AG08395 (cell line): ENCODE data around the gene PCYOX1L.
"Not testable (repeated sequence)": the region's sequence is repeated elsewhere in the genome, so short reads cannot be mapped to it uniquely, and the experiment has no call there.

Experiments
- DNase-seq: peaks from one replicate; pipeline ENCODE4 v3.0.0; 2012; ENCODE audit warnings: mixed read lengths, low spot score

The PCYOX1L gene

GRCh38 chr5:149387081-149387631, 29.3 kb downstream of the PCYOX1L start:
- DNase-seq, result peak; percentile 43

- DNase-seq, result peak; percentile 33
Measured at GRCh38 chr5:149387982-149388381, 30.1 kb downstream of the PCYOX1L start.

GRCh38 chr5:149388498-149389190, 30.8 kb downstream of the PCYOX1L start:
- no peak for DNase-seq

DNA sequence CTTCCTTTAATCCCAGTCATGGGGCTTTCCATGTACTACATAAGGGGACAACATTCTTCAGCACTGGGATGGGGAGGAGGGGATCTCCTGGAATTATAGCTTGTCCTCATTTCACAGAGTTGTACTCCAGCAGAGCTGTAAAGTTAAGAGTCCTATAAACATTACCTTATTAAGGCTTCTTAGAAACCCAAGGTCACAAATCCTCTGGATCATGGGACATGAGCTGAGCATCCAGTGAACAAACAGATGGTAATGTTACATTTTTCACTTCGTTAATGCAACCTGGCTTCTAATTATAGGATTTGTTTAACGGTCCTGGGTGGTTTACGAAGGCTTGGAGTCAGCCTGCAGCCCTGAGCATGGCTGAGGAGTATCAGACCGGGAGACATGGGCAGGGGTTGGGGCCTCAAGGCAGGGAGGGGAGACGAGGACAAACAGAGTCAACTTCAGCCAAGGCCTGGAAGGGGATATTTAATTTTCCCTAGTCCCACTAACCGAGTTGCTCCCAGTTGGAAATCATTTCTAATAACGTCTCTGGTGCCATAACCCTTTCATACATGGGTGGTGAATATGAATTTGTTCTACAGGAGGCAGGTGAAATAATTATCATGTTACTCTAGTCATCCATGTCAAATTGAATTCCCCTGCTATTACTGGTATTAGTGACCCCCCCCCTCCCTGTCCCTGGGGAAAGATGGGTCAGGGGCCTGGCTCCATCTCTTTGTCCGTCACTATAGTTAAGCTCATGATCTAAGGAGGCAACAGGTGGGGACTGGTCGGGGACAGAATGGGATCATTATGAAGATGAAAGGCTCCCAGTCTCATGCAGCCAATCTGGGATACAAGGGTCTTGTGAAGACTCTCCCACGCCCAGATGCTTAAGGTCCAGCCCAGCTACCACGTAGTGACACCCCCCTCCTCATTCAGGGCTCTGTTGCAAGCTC, 32.0 kb downstream of the PCYOX1L start:
- DNase-seq, result no peak

- not testable (repeated sequence) for DNase-seq
Measured at GRCh38 chr5:149391076-149391475, 33.2 kb downstream of the PCYOX1L start.

GRCh38 chr5:149391524-149391923, 33.7 kb downstream of the PCYOX1L start:
- DNase-seq, result no peak

GRCh38 chr5:149392718-149393117, 34.9 kb downstream of the PCYOX1L start:
- DNase-seq, result no peak

GRCh38 chr5:149394996-149395395, 37.1 kb downstream of the PCYOX1L start:
- not testable (repeated sequence) for DNase-seq

DNA sequence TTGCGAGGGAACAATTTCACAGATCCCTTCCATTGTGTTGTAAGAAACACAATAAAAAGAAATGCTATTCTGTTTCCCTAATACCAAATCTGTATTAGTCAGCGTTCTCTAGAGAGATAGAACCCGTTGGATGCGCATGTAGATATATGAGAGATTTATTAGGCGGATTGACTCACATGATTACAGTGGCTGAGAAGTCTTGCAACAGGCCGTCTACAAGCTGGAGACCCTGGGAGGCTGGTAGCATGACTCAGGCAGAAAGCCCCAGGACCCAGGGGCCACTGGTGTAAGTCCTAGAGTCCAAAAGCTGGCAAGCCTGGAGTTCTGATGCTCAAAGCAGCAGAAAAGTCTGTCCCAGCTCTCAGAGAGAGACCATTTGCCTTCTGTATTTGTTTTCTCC, 39.7 kb downstream of the PCYOX1L start:
- DNase-seq, result peak; percentile 71

- not testable (repeated sequence) for DNase-seq
Measured at GRCh38 chr5:149398747-149399266, 41.0 kb downstream of the PCYOX1L start.

- no peak for DNase-seq
Measured at GRCh38 chr5:149399775-149400174, 41.9 kb downstream of the PCYOX1L start.

GRCh38 chr5:149400304-149400703, 42.5 kb downstream of the PCYOX1L start:
- no peak for DNase-seq

DNA sequence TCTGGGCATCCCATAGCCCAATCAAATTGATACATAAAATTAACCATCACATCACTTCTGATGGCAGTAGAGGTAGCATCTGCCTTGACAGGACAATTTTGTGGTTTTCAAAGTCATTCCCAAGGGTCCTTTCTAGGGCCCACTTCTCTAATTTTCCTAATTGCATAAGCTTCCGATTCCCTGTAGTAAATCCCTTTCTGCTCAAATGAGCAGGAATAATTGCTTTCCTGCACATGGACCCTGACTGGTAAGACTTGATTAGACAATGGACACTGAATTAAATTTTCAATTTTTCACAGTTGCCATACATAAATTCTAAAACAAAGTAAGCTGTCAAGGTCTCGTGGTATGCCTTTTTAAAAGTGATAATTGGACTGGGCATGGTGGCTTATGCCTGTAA, 43.2 kb downstream of the PCYOX1L start:
- DNase-seq, result no peak

DNA sequence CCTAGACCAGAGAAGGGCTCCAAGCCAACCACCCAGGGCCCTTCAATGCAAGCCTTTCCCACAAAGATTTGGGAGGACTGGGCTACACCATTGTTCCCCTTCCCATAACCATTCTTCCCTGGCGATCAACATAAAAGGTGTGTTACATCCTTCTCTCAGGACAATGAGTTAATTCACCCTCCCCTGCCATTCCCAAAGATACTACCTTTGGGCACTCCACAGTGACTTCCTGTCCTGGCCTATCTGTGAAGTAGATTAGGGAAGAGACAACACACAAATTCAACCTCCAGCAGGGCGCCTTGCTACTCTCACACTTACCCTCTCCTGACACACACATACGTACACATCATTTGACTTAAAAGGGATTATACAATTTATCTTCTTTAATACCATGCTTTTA, 44.4 kb downstream of the PCYOX1L start:
- no peak for DNase-seq

- peak; percentile 85 for DNase-seq
Measured at GRCh38 chr5:149403923-149404745, 46.3 kb downstream of the PCYOX1L start.

DNA sequence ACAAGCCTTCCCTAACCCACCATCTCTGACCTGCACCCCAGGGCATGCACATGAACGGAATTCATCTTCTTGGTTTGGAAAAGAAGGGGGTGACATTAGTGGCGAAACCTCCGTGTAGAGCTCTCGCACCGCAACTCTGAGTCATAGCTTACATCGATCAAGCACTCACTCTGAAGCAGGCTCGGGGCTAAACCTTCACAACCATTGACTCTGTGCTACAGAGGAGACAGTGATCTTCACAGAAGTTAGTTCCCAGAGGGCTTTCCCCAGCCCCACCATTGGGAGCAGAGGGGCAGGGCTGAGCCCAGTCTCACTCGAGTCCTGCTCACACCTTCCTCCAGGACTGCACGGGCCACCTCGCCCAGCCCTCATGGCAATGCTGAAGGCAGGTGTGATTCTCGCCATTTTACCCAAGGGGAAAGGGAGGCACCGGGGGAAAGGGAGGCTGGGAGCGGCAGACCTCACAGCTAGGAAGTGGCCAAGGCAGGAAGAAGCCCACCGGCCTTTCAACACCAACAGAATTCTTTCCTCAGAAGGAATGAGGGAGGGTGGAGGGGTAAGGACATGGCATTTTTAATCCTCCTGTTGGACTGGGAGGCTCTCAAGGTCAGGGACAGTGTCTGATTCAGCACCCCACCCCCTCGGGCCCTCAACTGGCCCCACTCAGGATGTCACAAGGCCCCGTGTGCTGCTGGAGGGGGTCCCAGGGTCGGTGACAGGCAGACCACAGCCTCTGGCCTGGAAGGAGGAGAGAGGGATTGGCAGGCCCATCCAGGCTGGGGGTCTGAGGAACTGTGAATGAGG, 47.1 kb downstream of the PCYOX1L start:
- DNase-seq, result peak; percentile 69

- no peak for DNase-seq
Measured at GRCh38 chr5:149405550-149406202, 47.8 kb downstream of the PCYOX1L start.

GRCh38 chr5:149406203-149406978, 48.5 kb downstream of the PCYOX1L start:
- peak; percentile 97 for DNase-seq

GRCh38 chr5:149406979-149407306, 49.1 kb downstream of the PCYOX1L start:
- DNase-seq, result no peak
